Measurements from ENCODE around the gene SLC25A22. TPM values are rescaled to one million over a fixed set of nuclear protein-coding genes. Genes with fewer than 3 reads are reported as not detected.
A peak's percentile ranks its signal among the peaks of the same experiment; 100 is the strongest.

SLC25A22 gene
- polyA plus RNA-seq, 1 experiment: 11.5 TPM

DNA sequence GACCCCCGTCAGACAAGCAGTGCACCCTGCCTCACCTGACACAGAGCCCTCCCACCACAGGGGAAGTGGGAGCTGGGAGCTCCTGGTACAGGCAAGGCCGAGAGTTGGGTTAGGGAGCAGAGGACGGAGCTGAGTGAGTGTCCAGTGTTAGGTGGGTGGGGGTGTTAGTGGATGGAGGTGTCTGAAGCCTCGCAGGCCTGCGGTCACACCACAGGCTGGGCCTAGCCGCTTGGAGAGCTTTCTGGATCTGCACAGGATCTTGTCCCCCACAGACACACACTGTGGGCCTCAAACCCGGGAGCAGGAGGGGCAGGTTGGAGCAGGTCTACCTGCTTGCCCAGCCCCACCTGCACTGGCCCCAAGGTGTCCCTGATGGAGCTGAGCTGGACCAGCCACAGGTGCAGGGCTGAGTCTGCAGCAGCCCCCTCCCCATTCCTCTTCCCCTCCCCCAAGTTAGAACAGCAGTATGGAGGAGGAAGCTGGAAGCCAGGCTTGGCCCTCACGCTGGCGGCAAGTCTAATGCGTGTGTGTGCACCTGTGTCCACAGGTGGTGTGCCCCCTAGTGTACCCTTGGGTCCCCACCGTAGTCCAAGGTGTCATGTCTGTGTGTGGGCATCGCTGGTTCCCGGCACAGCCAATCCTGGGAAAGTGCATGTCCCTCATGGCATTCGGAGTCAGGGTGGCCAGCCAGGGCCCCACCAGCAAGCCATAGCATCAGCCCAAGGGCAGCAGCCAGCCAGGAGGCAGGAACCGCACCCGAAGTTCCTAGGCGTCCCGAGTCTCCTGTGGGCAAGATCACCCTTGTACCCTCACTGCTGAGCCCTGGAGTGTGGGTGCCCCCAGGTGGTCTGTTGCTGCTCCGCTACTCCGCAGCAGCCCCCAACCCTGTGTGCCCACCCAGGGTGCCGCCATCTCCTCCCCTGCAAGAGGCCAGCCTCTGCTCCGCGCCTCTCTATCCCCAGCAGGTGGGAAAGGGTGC lies 18.8 kb downstream of the SLC25A22 start:
- TF ChIP-seq, protein P1, sequence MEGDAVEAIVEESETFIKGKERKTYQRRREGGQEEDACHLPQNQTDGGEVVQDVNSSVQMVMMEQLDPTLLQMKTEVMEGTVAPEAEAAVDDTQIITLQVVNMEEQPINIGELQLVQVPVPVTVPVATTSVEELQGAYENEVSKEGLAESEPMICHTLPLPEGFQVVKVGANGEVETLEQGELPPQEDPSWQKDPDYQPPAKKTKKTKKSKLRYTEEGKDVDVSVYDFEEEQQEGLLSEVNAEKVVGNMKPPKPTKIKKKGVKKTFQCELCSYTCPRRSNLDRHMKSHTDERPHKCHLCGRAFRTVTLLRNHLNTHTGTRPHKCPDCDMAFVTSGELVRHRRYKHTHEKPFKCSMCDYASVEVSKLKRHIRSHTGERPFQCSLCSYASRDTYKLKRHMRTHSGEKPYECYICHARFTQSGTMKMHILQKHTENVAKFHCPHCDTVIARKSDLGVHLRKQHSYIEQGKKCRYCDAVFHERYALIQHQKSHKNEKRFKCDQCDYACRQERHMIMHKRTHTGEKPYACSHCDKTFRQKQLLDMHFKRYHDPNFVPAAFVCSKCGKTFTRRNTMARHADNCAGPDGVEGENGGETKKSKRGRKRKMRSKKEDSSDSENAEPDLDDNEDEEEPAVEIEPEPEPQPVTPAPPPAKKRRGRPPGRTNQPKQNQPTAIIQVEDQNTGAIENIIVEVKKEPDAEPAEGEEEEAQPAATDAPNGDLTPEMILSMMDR (IDR thresholded peaks at IDR 0.05; ENCODE audit: low read depth, low read length): no peak
- DNase-seq (ENCODE audit: low read depth, low spot score): no peak
- CTCF ChIA-PET: interaction anchor here (0.7 kb wide), 1 partner anchor 277 kb away, joined by 3 read pairs; no protein-coding TSS in a partner anchor
- Histone ChIP-seq H3K9me3 (ENCODE audit: control insufficient read depth, insufficient read depth, low read length) (no peaks in the 10 kb centered on the region; the same call in 1 of the 2 replicates), H3K27me3 (ENCODE audit: control insufficient read depth, insufficient read depth, low read length) (no peaks in the 10 kb centered on the region), H3K27ac (ENCODE audit: low read depth, low read length) (no peak overlapping the region), H3K4me3 (ENCODE audit: low read depth, low read length) (no peak overlapping the region)
- POLR2A ChIA-PET: interaction anchor here (0.7 kb wide), 1 partner anchor 15 kb away, joined by 4 read pairs; no protein-coding TSS in a partner anchor

DNA sequence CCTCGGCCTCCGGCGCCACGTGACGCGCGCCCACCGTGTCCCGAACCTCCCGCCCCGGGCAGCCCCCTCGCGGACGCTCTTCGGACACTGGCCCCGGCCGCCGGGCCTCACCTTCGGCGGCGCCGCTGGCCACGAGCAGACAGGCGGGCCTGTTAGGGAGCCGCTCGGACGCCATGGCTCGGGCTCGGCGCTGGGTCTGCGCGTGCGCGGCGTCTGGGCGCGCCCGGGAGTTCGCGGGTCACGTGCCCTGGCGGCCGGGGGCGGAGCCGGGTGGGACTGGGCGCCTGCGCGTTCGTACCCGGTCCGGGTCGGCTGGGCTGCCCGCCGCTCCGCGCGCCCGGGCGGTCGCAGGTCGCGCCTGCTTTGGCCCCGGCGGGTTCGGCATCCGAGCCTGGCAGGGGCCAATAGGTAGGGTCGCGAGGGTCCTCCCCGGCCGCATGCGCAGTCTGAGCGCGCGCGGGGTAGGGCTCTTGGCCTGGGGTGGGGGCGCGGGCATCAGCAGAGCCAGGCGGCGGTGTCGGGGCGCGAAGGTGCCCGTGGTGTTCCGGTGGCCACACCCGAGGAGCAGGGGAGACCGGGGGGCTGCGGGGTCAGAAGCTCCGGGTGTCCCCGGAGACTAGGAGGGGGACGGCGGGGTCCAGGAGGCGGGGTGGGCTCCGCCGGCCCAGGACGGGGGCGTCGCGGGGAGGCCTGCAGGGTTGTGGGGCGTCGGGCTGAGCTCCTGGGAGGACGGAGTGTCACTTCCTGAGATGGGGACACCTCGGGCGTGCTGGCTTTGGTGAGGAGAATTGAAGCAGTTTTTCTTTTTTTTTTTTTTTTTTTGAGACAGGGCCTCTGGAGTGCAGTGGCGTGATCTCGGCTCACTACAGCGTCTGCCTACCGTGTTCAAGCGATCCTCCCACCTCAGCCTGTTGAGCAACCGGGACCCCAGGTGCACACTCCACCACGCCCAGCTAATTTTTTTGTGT lies 20.5 kb downstream of the SLC25A22 start, which contains the start of gene GATD1:
Gene GATD1, minus strand, starts transcription at position 200 of the 968 bp plus-strand sequence. Its CDS starts 25 bp downstream, at position 175.
- ChIA-PET POLR2A (interaction anchor here (0.7 to 2.2 kb wide), 2 partner anchors 13 to 148 kb away, joined by 3 to 9 read pairs; partner anchors contain the start of gene CEND1), CTCF (no interaction called here)
- no peak for DNase-seq (ENCODE audit: low read depth, low spot score)
- H3K27ac ChIP-seq (ENCODE audit: low read depth, low read length): peak within 1 kb of the TSS; percentile 21
- H3K27me3 ChIP-seq (ENCODE audit: control insufficient read depth, insufficient read depth, low read length): no peaks in the 10 kb centered on the region
- TF ChIP-seq, protein P1 (IDR thresholded peaks at IDR 0.05; ENCODE audit: low read depth, low read length): no peak
- H3K9me3 ChIP-seq (ENCODE audit: control insufficient read depth, insufficient read depth, low read length): no peaks in the 10 kb centered on the region; the same call in 1 of the 2 replicates
- peak within 1 kb of the TSS; percentile 82 for H3K4me3 ChIP-seq (ENCODE audit: low read depth, low read length)

DNA sequence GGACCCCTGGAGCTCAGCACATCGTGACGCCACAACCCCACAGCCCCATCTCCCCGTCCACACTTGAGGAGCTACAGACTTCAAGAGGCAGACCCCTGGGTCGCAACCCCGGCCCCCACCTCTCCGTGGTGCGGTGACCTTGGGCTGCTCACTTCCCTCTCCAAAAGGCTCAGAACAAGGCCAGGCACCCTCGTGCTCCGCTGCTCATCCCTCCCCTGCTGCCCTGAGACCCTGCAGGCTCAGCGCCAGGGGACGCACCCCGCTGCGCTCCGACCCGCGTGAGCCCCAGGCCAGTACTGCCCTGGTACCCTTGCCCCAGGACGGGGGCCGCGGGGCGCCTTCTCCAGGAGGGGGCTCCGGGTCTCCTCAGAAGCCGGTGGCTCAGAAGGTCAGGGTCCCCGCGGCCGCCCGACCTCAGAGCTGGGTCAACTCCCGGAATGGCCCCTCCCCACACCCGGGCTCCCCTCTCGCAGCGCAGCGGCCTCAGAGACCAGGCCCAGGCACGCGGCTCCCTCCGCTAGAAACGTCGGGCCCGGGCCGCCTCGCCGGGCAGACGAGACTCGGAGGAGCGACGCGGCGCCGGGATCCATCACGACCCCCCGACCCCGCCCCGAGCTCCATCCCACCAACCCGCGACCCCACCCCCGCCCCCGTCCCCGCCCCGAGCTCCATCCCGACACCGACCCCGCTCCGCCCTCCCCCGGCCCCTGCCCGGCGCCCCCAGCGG lies 21.4 kb downstream of the SLC25A22 start:
- ChIA-PET CTCF (no interaction called here), POLR2A (interaction anchor here (2.2 kb wide), 1 partner anchor 14 kb away, joined by 9 read pairs; the partner anchor contains the start of gene CEND1)
- Histone ChIP-seq H3K27me3 (ENCODE audit: control insufficient read depth, insufficient read depth, low read length) (no peaks in the 10 kb centered on the region), H3K9me3 (ENCODE audit: control insufficient read depth, insufficient read depth, low read length) (no peaks in the 10 kb centered on the region; the same call in 1 of the 2 replicates), H3K27ac (ENCODE audit: low read depth, low read length) (peak overlapping the region; percentile 21), H3K4me3 (ENCODE audit: low read depth, low read length) (peak overlapping the region; percentile 82)
- TF ChIP-seq, protein P1 (IDR thresholded peaks at IDR 0.05; ENCODE audit: low read depth, low read length): no peak
- no peak for DNase-seq (ENCODE audit: low read depth, low spot score)

DNA sequence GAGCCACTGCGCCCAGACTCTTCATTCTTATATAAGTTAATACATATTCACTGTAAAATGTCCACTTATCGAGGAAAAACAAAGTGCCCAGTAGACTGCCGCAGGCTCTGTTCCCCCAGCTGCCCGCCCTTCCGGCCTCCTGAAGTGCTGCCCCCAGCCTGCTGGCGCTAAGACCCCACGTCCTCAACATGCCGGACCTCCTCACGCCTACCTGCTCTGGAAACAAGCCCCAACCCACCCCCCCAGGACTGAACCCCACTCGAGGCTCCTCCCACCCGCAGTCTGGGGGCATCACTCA lies 21.9 kb downstream of the SLC25A22 start:
- TF ChIP-seq, protein P1 (IDR thresholded peaks at IDR 0.05; ENCODE audit: low read depth, low read length): no peak
- Histone ChIP-seq H3K4me3 (ENCODE audit: low read depth, low read length) (peak overlapping the region; percentile 82), H3K27ac (ENCODE audit: low read depth, low read length) (no peak overlapping the region), H3K9me3 (ENCODE audit: control insufficient read depth, insufficient read depth, low read length) (no peaks in the 10 kb centered on the region; the same call in 1 of the 2 replicates), H3K27me3 (ENCODE audit: control insufficient read depth, insufficient read depth, low read length) (no peaks in the 10 kb centered on the region)
- no peak for DNase-seq (ENCODE audit: low read depth, low spot score)
- ChIA-PET POLR2A (interaction anchor here (2.2 kb wide), 1 partner anchor 14 kb away, joined by 9 read pairs; the partner anchor contains the start of gene CEND1), CTCF (interaction anchor here (0.9 kb wide), 1 partner anchor 8 kb away, joined by 4 read pairs; no protein-coding TSS in a partner anchor)
